IPS-18a (cell line): Measurements from ENCODE around the gene DES.
"Not testable (repeated sequence)": the region's sequence is repeated elsewhere in the genome, so short reads cannot be mapped to it uniquely, and the experiment has no call there.

Experiments used
- H3K27ac ChIP-seq: one replicate; pipeline ENCODE4 v1.5.1; 2013; ENCODE audit warnings: low read length
- H3K27me3 ChIP-seq: one replicate; pipeline ENCODE4 v1.6.1; 2013; ENCODE audit warnings: mild to moderate bottlenecking, low read length; ENCODE audit not compliant: control insufficient read depth, insufficient read depth
- H3K36me3 ChIP-seq: one replicate; pipeline ENCODE4 v1.6.1; 2013; ENCODE audit warnings: low read depth, low read length; ENCODE audit not compliant: control insufficient read depth
- H3K4me1 ChIP-seq: one replicate; pipeline ENCODE4 v1.6.1; 2013; ENCODE audit warnings: low read depth, low read length; ENCODE audit not compliant: control insufficient read depth
- H3K4me3 ChIP-seq: one replicate; pipeline ENCODE4 v1.5.1; 2013; ENCODE audit warnings: low read length
- H3K9ac ChIP-seq: one replicate; pipeline ENCODE4 v1.6.1; 2013; ENCODE audit warnings: mild to moderate bottlenecking, low read length, moderate library complexity
- H3K9me3 ChIP-seq: one replicate; pipeline ENCODE4 v1.6.1; 2013; ENCODE audit warnings: low read depth, low read length; ENCODE audit not compliant: control insufficient read depth

The DES gene

DNA sequence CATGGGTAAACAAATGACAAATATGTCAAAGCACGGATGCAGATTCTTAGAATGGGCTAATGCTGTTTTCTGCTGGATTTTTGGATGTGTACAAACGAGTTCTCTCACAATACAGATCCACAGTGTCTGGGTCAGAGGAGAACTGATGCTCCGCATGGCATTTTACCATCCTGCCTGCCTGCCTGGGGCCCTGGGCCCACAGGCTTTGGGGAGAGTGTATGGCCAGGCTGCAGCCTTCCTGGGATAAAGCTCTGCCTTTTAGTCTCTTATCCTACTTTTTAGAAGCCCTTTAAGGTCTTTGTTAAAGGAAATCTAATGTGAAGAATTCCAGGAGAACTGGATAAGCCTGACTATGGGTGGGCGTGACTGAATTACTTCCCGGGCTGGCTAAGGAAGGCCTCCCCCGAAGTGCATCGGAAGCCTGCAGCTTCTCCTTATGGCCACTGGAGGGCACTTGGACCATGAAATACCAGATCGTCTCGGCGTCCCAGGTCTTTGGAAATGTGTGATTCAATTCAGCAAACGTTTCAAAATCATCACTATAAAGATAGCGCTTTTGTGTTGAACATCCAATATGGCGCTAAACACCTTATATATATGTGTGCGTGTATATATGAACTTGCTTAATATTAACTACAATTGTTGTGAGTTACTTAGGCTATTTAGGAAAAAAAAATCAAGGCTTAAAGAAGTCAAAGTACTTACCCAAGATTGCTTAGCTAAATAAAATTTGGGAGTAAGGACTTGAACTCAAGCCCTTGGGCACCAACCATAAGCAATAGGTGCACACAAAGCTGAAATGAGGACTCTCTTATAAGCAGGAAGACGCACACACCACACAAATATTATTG is 15.3 kb upstream of the DES start:
- H3K4me3 ChIP-seq, result no peak overlapping the region
- H3K9ac ChIP-seq, result no peak overlapping the region

GRCh38 chr2:219403861-219404260 is 14.3 kb upstream of the DES start:
- Histone ChIP-seq H3K27ac (no peak overlapping the region), H3K9me3 (no peaks in the 10 kb centered on the region), H3K27me3 (peaks cover 3% of the 10 kb centered on the region), H3K4me3 (no peak overlapping the region), H3K9ac (no peak overlapping the region), H3K36me3 (no peaks in the 10 kb centered on the region), H3K4me1 (peaks cover 13% of the 10 kb centered on the region)

More for the DNA sequence above, 15.3 kb upstream of the DES start:
- Histone ChIP-seq H3K4me1 (peaks cover 13% of the 10 kb centered on the region), H3K36me3 (no peaks in the 10 kb centered on the region), H3K27me3 (peaks cover 3% of the 10 kb centered on the region), H3K9me3 (no peaks in the 10 kb centered on the region), H3K27ac (no peak overlapping the region)

DNA sequence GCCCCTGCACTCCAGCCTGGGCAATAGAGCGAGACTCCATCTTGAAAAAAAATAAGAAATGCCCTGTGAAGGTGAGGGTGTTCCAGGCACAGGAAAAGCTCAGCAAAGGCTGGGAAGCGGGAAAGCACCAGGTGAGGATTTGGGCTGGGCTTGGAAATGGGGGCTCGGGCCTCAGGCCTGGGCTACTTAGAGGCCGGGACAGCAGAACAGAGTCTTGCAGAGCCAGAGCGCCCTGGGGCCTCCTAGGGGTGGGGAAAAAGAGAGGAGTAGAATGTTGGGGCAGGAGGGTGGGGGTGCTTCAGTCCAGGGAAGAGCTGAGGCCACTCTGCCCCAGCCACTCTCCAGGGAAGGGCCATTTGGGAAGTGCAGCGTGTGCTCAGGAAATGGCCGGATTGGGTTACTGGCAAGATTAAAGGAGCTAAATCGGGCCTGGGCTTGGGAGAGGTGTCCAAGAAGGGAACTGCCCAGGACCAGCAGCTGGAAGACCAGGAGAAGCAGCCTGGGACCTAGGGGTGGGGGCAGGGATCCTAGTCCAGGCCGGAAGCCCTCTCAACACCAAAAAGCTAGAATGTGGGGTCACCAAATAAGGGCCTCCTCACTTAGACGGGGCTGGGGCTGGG is 13.8 kb upstream of the DES start:
- Histone ChIP-seq H3K4me1 (peaks cover 13% of the 10 kb centered on the region), H3K9me3 (no peaks in the 10 kb centered on the region), H3K36me3 (no peaks in the 10 kb centered on the region), H3K27me3 (peaks cover 3% of the 10 kb centered on the region), H3K9ac (no peak overlapping the region), H3K27ac (no peak overlapping the region), H3K4me3 (no peak overlapping the region)

DNA sequence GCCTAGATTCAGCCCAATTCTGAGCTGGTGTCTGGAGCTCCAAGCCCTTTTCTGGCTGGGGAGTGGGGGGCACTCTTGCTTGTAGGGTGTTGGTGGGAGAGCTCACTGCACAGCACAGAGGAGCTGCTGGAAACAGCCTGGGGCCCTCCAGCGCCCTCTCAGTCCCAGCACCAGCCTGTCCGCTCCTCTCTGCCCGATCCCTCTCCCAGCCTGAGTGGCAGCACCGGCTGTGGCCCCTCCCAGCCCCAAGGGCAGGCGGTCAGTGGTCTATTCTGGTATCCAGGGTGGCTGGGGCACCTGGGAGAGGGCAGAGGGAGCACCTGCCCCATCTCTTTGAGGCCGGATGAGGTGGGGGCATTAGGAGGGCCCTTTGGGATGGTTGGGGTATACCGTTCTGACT is 13.2 kb upstream of the DES start:
- no peak overlapping the region for H3K4me3 ChIP-seq
- H3K9me3 ChIP-seq, result no peaks in the 10 kb centered on the region
- no peaks in the 10 kb centered on the region for H3K36me3 ChIP-seq
- H3K9ac ChIP-seq, result no peak overlapping the region
- no peak overlapping the region for H3K27ac ChIP-seq
- H3K4me1 ChIP-seq, result peaks cover 13% of the 10 kb centered on the region
- peaks cover 3% of the 10 kb centered on the region for H3K27me3 ChIP-seq

DNA sequence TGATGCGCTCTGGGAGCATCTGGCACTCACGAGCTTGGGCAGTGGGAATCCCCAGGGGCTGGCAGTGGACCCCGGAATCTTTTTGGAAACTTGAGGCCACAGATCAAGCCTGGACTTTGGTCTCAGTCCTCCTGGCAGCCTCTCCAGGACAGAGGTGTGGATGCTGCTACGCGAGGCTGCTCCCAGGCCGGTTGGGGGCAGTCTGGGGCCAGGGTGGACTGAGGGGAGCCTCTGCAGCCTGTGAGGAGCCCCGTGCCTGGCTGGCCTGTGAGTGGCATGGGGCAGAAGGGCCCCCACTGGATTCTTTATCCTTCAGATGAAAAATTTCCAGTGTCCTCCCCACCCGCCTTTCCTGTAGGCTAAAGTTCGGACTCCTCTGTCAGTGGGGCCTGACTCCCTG is 12.7 kb upstream of the DES start:
- peaks cover 3% of the 10 kb centered on the region for H3K27me3 ChIP-seq
- no peak overlapping the region for H3K27ac ChIP-seq
- H3K9ac ChIP-seq, result no peak overlapping the region
- H3K4me1 ChIP-seq, result peaks cover 13% of the 10 kb centered on the region
- H3K9me3 ChIP-seq, result no peaks in the 10 kb centered on the region
- H3K4me3 ChIP-seq, result no peak overlapping the region
- H3K36me3 ChIP-seq, result no peaks in the 10 kb centered on the region

DNA sequence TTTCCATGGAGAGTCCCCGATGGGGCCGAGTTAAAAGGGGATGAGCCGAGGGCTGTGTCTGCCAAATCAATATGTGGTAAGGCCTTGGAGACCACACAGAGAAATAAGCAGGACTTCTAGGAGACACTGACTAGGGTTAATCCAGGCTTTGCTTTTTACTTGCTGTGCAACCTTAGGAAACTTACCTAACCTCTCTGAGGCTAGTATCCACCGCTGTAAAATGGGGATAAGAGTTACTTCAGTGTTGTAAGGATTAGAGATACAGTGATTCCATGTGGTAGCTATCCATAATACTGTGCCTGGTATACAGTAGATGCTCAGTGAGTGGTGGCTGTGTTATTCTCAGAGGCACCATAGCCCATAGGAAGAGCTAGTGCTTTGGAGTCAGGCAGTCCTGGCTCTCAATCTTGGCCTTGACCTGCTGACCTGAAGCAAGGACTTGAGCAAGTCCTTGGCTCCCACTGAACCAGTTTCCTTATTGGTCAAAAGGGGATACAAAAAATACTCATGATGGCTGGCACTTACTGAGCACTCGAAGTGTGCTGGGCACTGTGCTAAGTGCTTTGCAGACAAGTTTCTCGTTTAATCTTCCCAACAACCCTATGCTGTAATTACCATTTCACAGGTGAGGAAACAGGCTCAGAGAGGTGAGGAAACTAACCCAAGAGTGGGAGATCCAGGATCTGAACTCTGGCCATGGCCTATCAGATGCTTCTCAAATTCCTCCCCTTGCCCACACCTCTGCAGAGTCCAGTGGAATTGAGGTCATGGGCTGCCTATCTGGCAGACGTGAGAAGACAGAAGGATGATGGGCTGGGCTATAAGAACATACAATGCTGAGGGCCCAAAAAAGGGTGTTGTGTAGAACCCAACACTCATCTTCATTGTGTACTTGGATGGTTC is 12.0 kb upstream of the DES start:
- Histone ChIP-seq H3K27ac (no peak overlapping the region), H3K36me3 (no peaks in the 10 kb centered on the region), H3K4me1 (peaks cover 13% of the 10 kb centered on the region), H3K27me3 (peaks cover 3% of the 10 kb centered on the region), H3K4me3 (no peak overlapping the region), H3K9me3 (no peaks in the 10 kb centered on the region), H3K9ac (no peak overlapping the region)

DNA sequence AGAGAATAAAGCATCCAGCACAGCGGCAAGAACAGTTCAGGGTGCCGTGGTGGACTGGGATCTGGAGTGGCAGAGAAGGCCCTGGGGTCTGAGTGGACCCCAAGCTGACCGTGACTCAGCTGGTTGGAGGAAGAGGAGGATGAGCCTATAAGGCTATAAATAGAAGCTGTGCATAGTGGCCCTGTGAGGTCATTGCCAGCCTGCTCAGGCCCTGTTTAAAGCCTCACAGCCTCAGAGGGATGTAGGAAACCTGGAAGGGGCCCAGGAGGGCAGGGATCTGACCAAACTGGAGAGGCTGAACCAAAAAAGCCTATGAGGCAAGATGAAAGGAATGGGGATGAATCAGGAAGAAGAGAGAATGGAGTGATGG is 11.3 kb upstream of the DES start:
- H3K27ac ChIP-seq, result no peak overlapping the region
- peaks cover 3% of the 10 kb centered on the region for H3K27me3 ChIP-seq
- no peak overlapping the region for H3K9ac ChIP-seq
- no peak overlapping the region for H3K4me3 ChIP-seq
- no peaks in the 10 kb centered on the region for H3K36me3 ChIP-seq
- no peaks in the 10 kb centered on the region for H3K9me3 ChIP-seq
- H3K4me1 ChIP-seq, result peaks cover 13% of the 10 kb centered on the region

DNA sequence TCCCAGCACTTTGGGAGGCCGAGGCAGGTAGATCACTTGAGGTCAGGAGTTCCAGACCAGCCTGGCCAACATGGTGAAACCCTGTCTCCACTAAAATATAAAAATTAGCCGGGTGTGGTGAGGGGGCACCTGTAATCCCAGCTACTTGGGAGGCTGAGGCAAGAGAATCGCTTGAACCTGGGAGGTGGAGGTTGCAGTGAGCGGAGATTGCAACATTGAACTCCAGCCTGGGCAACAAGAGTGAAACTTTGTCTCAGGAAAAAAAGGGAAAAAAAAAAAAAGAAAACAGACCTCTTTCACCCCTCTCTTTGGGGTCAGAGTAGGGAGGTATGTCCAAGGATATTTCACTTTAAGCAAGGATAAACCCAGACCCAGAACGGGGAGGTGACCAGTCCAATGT is 10.8 kb upstream of the DES start:
- H3K36me3 ChIP-seq, H3K27me3 ChIP-seq, H3K9me3 ChIP-seq, H3K9ac ChIP-seq, H3K27ac ChIP-seq, H3K4me3 ChIP-seq: not testable (repeated sequence)
- H3K4me1 ChIP-seq, result peaks cover 12% of the 10 kb centered on the region

DNA sequence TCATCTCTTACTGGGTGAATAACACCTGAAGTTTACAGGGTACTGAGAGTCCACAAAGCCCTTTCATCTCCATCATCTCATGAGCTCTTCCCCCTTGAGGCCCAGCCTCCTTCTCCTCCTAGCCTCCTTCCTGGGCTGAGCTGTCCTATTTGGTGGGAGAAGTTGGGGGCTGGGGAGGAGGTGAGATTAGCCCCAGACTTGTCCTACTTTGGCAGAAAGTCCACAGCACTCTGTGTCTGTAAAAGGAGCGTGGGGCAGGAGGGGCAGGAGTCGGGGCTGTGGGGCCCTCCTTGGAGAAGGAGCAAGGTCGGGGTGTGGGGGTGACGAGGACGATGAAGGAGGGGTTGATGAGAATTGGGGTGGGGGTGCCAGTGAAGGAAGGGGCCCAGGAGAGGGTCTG is 10.0 kb upstream of the DES start:
- H3K36me3 ChIP-seq, result no peaks in the 10 kb centered on the region
- H3K9ac ChIP-seq, result no peak overlapping the region
- H3K27me3 ChIP-seq, result peaks cover 2% of the 10 kb centered on the region
- H3K9me3 ChIP-seq, result no peaks in the 10 kb centered on the region
- H3K4me1 ChIP-seq, result peaks cover 5% of the 10 kb centered on the region
- H3K4me3 ChIP-seq, result no peak overlapping the region
- no peak overlapping the region for H3K27ac ChIP-seq

DNA sequence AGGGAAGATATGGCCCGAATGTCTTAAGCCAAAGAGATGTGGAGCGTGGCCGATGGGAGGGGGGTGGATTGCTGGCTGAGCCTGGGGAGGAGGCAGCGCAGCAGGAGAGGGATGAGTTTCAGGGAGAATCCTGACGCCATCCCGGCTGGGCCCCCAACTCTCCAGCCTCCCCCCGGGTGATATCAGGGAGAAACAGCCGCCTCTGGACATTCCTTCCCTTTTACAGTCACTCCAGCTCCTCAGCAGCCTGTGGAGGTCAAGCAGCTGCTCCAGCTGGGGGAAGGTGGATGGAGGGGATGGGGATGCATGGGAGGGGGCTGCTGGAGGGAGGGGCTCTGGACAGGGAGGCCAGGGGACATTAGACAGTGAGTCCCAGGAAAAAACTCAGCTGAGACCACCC is 9.5 kb upstream of the DES start:
- no peaks in the 10 kb centered on the region for H3K36me3 ChIP-seq
- H3K9me3 ChIP-seq, result no peaks in the 10 kb centered on the region
- H3K4me1 ChIP-seq, result peaks cover 4% of the 10 kb centered on the region
- H3K4me3 ChIP-seq, result no peak overlapping the region
- H3K27me3 ChIP-seq, result no peaks in the 10 kb centered on the region
- H3K9ac ChIP-seq, result no peak overlapping the region
- H3K27ac ChIP-seq, result no peak overlapping the region

DNA sequence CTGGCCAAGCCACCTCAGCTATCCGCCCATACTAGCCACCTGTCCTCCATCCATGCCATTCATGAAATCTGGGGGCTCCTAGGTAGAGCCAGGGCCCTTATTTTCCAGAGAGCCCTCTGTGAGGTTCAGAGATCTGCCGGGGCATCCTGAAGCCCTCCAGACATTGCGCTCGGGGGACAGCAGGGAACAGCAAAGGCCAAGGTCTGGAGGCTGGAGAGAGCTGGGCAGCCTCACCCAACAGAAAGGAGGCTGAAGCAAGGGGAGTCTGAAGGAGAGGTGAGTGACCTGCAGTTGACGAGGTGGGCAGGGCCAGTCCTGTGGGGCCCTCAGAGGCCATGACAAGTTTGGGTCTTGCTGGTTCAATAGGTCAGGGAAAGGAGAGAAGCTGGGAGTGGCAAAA is 8.6 kb upstream of the DES start:
- Histone ChIP-seq H3K27ac (no peak overlapping the region), H3K27me3 (no peaks in the 10 kb centered on the region), H3K4me1 (peaks cover 3% of the 10 kb centered on the region), H3K36me3 (no peaks in the 10 kb centered on the region), H3K4me3 (no peak overlapping the region), H3K9ac (no peak overlapping the region), H3K9me3 (no peaks in the 10 kb centered on the region)
